Activated CD4-positive, alpha-beta memory T cell treated with anti-CD3 and anti-CD28 coated beads for 36 hours (primary cell): ENCODE results near the gene NXPH4. TPM values are rescaled to one million over a fixed set of nuclear protein-coding genes. Genes with fewer than 3 reads are reported as not detected.

ENCODE experiments used
- CTCF ChIA-PET: fragments of 350-600 bp; sonication (Branson Sonifier 250); formaldehyde crosslinking; loops from one replicate; lab custom pipeline; 2021; ENCODE audit warnings: antibody characterized with exemption, inconsistent platforms; lab: Charles Lee
- POLR2A ChIA-PET: fragments of 350-600 bp; sonication (Branson Sonifier 250); formaldehyde crosslinking; loops from one replicate; lab custom pipeline; 2021; ENCODE audit warnings: antibody characterized with exemption; lab: Charles Lee
- DNase-seq: peaks from one replicate; pipeline ENCODE4 v3.0.0-alpha.2; 2020
- H3K27ac Mint-ChIP-seq: one replicate; pipeline ENCODE4 v1.8.0; 2021; ENCODE audit warnings: mixed read lengths
- H3K27me3 Mint-ChIP-seq: one replicate; pipeline ENCODE4 v1.8.0; 2021; ENCODE audit warnings: mixed read lengths
- H3K36me3 Mint-ChIP-seq: one replicate; pipeline ENCODE4 v1.8.0; 2021; ENCODE audit warnings: mixed read lengths
- H3K4me1 Mint-ChIP-seq: one replicate; pipeline ENCODE4 v1.8.0; 2021; ENCODE audit warnings: low read depth, mixed read lengths
- H3K4me3 Mint-ChIP-seq: one replicate; pipeline ENCODE4 v1.8.0; 2021; ENCODE audit warnings: mild to moderate bottlenecking, mixed read lengths
- H3K9me3 Mint-ChIP-seq: one replicate; pipeline ENCODE4 v1.8.0; 2021; ENCODE audit warnings: mixed read lengths
- intact Hi-C: fragments of 100-400 bp; cut with micrococcal nuclease; formaldehyde crosslinking; loops from one replicate; pipeline ENCODE4 v1.15.1; 2023
- total RNA-seq, 2 experiments: library from RNA; stranded (reverse); gene quantifications; one replicate each; pipeline ENCODE4 v1.2.3, GENCODE V29; 2021

Gene NXPH4
- total RNA-seq, 2 experiments from 2014 or later, result 0.24 to 0.46 TPM

DNA sequence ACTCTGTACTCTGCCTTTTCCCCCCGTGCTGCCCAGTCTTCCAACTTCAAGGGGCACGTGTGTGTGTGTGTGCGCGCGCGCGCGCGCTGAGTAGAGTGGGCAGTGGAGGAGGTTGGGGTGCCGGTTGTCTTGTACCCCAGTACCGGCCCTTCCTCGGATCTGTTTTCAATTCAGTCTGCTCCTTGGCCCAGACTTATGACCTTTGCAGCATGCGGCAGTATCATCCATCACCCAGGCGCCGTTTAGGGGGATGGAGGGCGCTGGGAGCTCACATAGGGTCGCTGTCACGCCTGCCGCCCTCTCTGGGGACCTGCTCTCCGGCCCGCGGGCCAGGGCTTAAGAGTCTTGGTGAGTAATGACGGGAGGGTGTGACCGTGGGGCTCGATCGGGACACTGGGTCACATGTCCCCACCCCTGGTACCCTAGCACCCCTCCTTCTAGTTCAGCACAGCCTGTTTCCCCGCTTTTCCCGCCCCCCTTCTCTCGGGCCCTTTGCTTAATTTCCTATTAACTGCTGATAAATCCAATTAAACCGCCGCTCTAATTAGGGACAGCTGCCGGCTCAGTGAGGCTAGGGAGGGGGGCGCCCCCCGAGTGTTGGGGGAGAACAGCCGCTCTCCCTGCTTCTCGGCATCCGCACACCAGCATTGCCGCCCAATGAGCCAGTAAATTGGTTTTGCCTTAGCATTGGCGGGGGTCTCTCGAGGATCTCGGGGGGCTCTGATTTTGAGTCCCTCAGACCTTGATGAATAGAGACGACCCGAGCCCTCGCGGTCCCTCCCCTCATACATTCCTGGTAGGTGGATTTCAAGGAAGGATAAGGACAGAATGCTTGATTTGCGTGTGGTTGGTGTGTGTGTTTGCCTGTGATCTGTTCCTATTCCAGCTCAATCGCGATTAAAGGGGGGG, 25.1 kb downstream of the NXPH4 start:
- Mint-ChIP-seq H3K27ac (no peak overlapping the region), H3K4me1 (peaks cover 50% of the 10 kb centered on the region), H3K9me3 (no peaks in the 10 kb centered on the region), H3K36me3 (no peaks in the 10 kb centered on the region), H3K4me3 (peak overlapping the region; percentile 10), H3K27me3 (peaks cover 39% of the 10 kb centered on the region)
- intact Hi-C loops, result loop anchor here (5.0 kb wide), 1 partner anchor 129 kb away; the partner anchor contains the start of gene STAT6
- ChIA-PET POLR2A (interaction anchor here (0.9 to 2.0 kb wide), 4 partner anchors 12 to 18 kb away, joined by 4 to 11 read pairs (median 6); partner anchors contain the start of gene SHMT2), CTCF (interaction anchor here (1.0 to 15.0 kb wide), 23 partner anchors 10 to 235 kb away, joined by 3 to 447 read pairs (median 6); partner anchors contain the start of genes LRP1, NXPH4, SHMT2 and STAT6)
- no peak for DNase-seq

DNA sequence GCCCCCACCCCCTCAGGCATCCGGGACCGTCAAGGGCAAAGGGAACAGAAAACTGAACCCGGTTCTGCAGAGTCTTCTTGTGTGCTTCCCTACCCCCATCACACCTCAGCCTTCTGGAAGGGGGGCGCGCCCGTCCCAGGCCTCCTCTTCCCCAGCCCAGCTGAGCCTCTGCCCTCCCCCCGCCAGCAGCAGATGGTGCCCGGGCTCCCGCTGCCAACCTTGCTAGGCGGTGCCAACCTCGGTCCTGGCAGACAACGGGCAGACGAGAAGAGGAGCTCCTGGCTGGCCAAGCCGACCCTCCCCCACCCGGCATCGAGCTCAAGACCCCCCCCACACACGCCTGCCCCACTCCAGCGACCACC, 25.7 kb downstream of the NXPH4 start:
- CTCF ChIA-PET, result interaction anchor here (0.6 to 15.0 kb wide), 36 partner anchors 10 to 238 kb away, joined by 3 to 447 read pairs (median 6); partner anchors contain the start of genes LRP1, NXPH4, SHMT2 and STAT6
- POLR2A ChIA-PET, result interaction anchor here (0.8 to 2.0 kb wide), 6 partner anchors 13 to 27 kb away, joined by 3 to 11 read pairs (median 4); partner anchors contain the start of gene SHMT2
- Mint-ChIP-seq H3K36me3 (no peaks in the 10 kb centered on the region), H3K27ac (no peak overlapping the region), H3K9me3 (no peaks in the 10 kb centered on the region), H3K4me3 (no peak overlapping the region), H3K4me1 (peaks cover 44% of the 10 kb centered on the region), H3K27me3 (peaks cover 33% of the 10 kb centered on the region)
- intact Hi-C loops, result loop anchor here (5.0 kb wide), 1 partner anchor 130 kb away; the partner anchor contains the start of gene STAT6
- no peak for DNase-seq

DNA sequence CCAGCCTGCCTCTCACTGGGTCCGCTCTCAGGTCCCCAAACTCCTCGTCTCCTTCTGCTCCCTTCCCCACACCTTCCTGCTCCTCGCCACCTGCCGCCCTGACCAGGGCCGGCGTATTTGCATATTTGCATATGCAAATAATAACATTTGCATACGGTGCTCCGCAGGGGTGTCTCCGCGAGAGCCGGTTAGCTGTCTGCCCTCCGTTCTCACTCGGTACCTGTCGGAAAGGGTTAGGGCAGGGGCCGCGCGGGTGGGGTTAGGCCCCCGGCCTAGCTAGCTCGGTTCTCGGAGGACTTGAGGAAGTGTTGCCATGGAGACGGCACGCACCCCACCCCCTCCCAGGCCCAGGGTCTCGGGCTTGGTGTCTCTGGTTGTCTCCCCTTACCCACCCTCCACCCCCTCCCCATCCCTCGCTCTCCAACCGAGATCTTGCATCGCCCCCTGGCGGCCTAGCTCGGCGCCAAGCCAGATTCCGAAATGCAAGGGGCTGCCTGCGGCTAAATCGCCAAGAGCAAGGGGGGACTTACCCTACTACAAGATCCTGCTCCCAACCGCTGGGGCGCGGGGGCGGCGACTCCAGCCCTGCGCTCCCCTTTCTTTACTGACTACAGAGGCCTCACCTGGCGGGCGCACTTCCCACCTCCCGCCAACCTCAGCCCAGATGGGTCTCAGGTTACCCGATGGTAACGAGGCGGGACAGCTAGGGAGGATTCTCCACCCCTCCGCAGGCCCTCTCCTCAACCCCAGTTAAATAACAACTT, 26.3 kb downstream of the NXPH4 start:
- Mint-ChIP-seq H3K27ac (no peak overlapping the region), H3K4me1 (peaks cover 39% of the 10 kb centered on the region), H3K4me3 (peak overlapping the region; percentile 63), H3K9me3 (no peaks in the 10 kb centered on the region), H3K27me3 (peaks cover 28% of the 10 kb centered on the region), H3K36me3 (no peaks in the 10 kb centered on the region)
- peak; percentile 80 for DNase-seq
- ChIA-PET CTCF (interaction anchor here (0.6 to 15.0 kb wide), 40 partner anchors 9 to 548 kb away, joined by 3 to 447 read pairs (median 5); partner anchors contain the start of genes LRP1, NXPH4, SHMT2 and STAT6), POLR2A (interaction anchor here (0.8 to 2.0 kb wide), 8 partner anchors 9 to 28 kb away, joined by 3 to 11 read pairs (median 4); partner anchors contain the start of gene SHMT2)
- intact Hi-C loops, result loop anchor here (1.0 to 5.0 kb wide), 2 partner anchors 29 to 131 kb away; partner anchors contain the start of gene STAT6

DNA sequence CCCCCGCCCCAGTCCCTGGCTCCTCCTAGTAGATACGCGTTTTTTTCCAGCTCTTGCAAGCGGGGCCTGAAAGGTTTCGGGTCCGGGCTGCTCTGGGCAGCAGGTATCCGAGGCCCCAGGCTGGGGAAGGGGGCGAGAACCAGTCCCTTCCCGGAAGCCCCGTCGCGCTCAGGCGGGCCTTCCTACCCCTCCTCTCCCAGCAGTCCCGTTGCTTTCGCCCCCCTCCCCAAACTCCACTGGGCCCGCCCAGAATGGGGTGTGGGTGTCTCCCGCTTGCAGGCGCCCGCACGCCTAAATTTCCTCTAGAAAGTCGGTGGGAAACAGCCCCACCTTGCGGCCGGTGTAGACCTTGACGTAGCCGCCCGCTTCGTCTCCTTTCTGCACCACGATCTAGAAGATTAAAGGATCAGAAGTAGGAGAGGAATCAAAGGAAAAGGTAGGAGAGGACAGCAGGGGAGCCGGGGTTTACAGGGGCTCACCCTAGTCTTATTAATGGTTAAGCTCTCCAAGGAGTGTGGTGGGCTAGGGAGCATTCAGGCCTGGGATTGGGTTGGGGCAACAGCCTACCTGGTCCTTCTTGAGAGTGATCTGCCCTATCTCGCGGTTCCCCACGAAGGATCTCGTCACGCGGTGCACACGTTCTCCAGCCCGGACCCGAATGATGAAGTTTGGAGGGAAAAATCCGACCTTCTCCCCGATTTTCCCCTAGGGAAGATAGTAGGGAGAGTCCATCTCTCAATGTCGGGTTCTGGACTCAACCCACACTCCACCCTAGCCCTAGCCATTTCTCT, 27.1 kb downstream of the NXPH4 start:
- intact Hi-C loops, result loop anchor here (1.0 to 5.0 kb wide), 2 partner anchors 29 to 131 kb away; partner anchors contain the start of gene STAT6
- peaks cover 34% of the 10 kb centered on the region for H3K4me1 Mint-ChIP-seq
- no peak overlapping the region for H3K27ac Mint-ChIP-seq
- no peaks in the 10 kb centered on the region for H3K36me3 Mint-ChIP-seq
- peak overlapping the region; percentile 63 for H3K4me3 Mint-ChIP-seq
- peaks cover 24% of the 10 kb centered on the region for H3K27me3 Mint-ChIP-seq
- H3K9me3 Mint-ChIP-seq, result no peaks in the 10 kb centered on the region
- ChIA-PET CTCF (interaction anchor here (0.6 to 15.0 kb wide), 31 partner anchors 8 to 549 kb away, joined by 3 to 447 read pairs (median 6); partner anchors contain the start of genes LRP1, NXPH4, SHMT2 and STAT6), POLR2A (interaction anchor here (0.9 to 2.0 kb wide), 4 partner anchors 10 to 29 kb away, joined by 3 to 11 read pairs (median 4); partner anchors contain the start of gene SHMT2)
- DNase-seq, result peak; percentile 88

DNA sequence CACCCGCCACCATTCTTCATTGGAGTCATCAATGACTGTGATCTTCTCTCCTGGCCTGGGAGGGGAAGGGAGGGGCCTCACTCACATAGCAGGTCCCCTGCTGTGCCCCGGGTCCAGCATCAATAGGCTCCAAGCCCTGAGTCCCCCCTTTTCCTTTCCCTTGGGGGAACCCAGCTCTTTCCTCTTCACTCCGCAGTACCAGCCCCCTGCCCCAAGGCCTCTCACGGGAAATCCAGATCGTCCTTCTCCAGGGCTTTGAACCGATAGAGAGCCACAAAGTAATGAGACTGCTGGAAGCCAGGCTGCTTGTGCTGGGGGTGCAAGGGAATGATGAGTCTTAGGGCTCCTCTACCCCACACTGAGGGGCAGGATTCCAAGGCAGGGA, 27.7 kb downstream of the NXPH4 start:
- Mint-ChIP-seq H3K36me3 (no peaks in the 10 kb centered on the region), H3K4me1 (peaks cover 31% of the 10 kb centered on the region), H3K27ac (no peak overlapping the region), H3K9me3 (no peaks in the 10 kb centered on the region), H3K4me3 (no peak overlapping the region), H3K27me3 (peaks cover 21% of the 10 kb centered on the region)
- no peak for DNase-seq
- intact Hi-C loops, result loop anchor here (5.0 kb wide), 1 partner anchor 132 kb away; the partner anchor contains the start of gene STAT6
- ChIA-PET POLR2A (no interaction called here), CTCF (interaction anchor here (0.9 to 15.0 kb wide), 7 partner anchors 16 to 118 kb away, joined by 3 to 447 read pairs (median 12); partner anchors contain the start of genes LRP1, NXPH4 and SHMT2)

DNA sequence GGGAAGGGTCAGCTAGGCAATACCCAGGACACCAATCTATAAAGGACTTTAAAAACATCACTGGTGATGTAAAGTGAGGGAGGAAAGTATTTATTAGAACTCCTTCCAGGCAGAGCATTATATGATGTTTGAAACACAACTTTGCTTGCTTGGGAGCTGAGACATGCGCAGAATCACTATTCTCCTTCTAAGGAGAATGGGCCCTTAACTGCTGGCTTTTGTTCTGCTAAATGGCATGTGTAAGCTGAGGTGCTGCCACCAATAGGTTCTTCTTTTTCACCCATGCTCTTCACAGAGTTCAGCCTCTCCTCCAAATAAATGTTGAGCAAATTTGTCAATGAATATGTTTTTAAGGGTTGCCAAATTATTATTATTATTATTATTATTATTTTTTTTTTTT, 30.4 kb downstream of the NXPH4 start:
- no peak for DNase-seq
- intact Hi-C loops, result no loop called here
- no peaks in the 10 kb centered on the region for H3K36me3 Mint-ChIP-seq
- no peak overlapping the region for H3K4me3 Mint-ChIP-seq
- no peaks in the 10 kb centered on the region for H3K9me3 Mint-ChIP-seq
- CTCF ChIA-PET, result interaction anchor here (1.0 to 15.0 kb wide), 3 partner anchors 16 to 205 kb away, joined by 3 to 447 read pairs (median 3); partner anchors contain the start of gene NXPH4
- no peak overlapping the region for H3K27ac Mint-ChIP-seq
- POLR2A ChIA-PET, result no interaction called here
- H3K4me1 Mint-ChIP-seq, result peaks cover 12% of the 10 kb centered on the region
- H3K27me3 Mint-ChIP-seq, result peaks cover 7% of the 10 kb centered on the region

DNA sequence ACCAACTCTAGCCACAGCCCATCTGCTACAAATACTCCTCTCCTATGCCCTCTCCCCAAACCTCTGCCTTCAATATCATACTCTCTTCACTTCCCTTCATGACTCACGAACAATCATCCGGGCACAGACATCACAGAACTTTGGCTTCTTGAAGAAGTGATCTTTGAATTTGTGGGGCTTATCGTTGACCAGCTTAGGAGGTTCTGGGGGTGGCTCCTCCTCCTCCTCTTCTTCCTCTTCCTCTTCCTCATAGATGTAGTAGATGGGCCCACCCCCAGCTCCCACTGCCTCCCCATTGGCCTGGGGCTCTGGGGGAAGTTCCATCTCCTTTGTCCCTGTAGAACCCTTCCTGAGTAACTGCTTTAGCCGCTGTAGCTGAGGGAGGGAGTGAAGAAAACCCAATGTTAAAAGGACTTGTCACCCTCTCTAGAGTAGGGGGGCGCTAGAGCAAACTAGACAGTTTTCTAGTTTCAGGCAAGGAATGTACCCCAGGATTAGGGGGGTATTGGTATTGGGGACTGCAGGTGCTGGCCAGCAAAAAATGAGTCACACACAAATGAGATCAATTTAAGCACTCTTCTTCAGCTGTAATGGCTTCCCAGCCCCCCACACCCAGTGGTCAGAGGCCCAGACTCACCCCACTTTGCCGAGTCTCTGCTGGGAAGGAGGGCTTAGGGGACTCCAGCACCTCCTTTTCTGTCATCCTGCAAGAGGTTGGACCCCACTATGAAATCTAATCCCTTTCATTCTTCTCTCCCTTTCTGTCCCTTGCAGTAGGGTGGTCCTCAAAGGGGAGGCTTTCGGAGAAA, 32.5 kb downstream of the NXPH4 start:
- ChIA-PET POLR2A (no interaction called here), CTCF (interaction anchor here (15.0 kb wide), 1 partner anchor 34 kb away, joined by 447 read pairs; the partner anchor contains the start of gene NXPH4)
- no peaks in the 10 kb centered on the region for H3K36me3 Mint-ChIP-seq
- H3K4me3 Mint-ChIP-seq, result no peak overlapping the region
- H3K9me3 Mint-ChIP-seq, result no peaks in the 10 kb centered on the region
- no peaks in the 10 kb centered on the region for H3K27me3 Mint-ChIP-seq
- DNase-seq, result no peak
- intact Hi-C loops, result no loop called here
- H3K4me1 Mint-ChIP-seq, result no peaks in the 10 kb centered on the region
- H3K27ac Mint-ChIP-seq, result no peak overlapping the region

DNA sequence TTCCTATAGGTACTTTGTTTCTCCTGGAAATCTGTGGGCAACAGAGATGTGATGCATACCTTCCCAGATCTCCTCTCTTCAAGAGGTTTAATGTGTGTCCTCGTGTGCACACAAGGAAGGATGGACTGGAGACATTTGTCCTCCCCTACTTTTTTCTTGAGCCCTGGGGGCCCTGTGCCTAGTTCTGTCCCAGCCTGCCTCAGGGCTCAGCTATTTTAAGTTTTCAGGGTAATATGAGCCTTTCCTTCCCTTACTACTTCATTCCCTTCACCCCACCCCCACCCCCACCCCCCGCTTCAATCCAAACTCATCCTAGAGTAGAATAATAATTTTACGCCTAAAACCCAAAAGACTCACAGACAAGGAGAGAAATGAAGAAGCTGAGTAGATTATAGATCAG, 33.9 kb downstream of the NXPH4 start:
- CTCF ChIA-PET, result interaction anchor here (0.5 to 2.4 kb wide), 4 partner anchors 12 to 528 kb away, joined by 4 to 8 read pairs (median 6); no protein-coding TSS in a partner anchor
- POLR2A ChIA-PET, result no interaction called here

DNA sequence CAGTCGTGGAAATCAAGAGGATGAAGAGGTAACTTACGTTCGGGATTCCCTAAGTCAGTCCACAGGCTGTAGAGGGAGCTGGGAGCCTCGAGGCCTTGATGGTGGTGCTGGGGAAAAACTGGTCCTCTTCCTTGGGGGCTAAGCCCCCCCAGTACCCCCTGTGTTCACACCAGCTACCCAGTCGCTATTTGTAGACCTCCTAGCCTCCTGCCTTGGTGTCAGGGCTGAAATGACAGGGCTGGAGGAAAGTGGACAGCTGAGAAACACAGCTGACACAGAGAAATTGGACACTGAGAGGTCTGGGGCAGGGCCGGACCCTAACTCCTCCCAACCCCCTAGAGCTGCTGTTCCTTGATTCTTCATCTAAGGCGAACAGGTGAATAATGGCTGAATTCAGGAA, 34.4 kb downstream of the NXPH4 start, which contains the start of gene STAC3:
Gene STAC3, minus strand, starts transcription at position 232 of the 400 bp plus-strand sequence. CDS start 1,551 bp downstream, outside the sequence.
- CTCF ChIA-PET, result interaction anchor here (0.5 to 2.4 kb wide), 9 partner anchors 8 to 527 kb away, joined by 3 to 10 read pairs (median 4); no protein-coding TSS in a partner anchor
- no peaks in the 10 kb centered on the region for H3K27me3 Mint-ChIP-seq
- DNase-seq, result no peak
- no peaks in the 10 kb centered on the region for H3K9me3 Mint-ChIP-seq
- intact Hi-C loops, result no loop called here
- POLR2A ChIA-PET, result interaction anchor here (0.5 to 0.6 kb wide), 2 partner anchors 24 to 26 kb away, joined by 3 to 5 read pairs; no protein-coding TSS in a partner anchor
- H3K4me3 Mint-ChIP-seq, result no peak within 1 kb of the TSS
- H3K4me1 Mint-ChIP-seq, result no peaks in the 10 kb centered on the region
- H3K36me3 Mint-ChIP-seq, result peaks cover 3% of the 10 kb centered on the region
- no peak within 1 kb of the TSS for H3K27ac Mint-ChIP-seq

More for the DNA sequence above, 33.9 kb downstream of the NXPH4 start:
- Mint-ChIP-seq H3K36me3 (no peaks in the 10 kb centered on the region), H3K27ac (no peak overlapping the region), H3K27me3 (no peaks in the 10 kb centered on the region), H3K9me3 (no peaks in the 10 kb centered on the region), H3K4me3 (no peak overlapping the region), H3K4me1 (no peaks in the 10 kb centered on the region)
- DNase-seq, result no peak
- intact Hi-C loops, result no loop called here
